ENCODE measurements around the gene ATP5ME. TPM values are rescaled to one million over a fixed set of nuclear protein-coding genes. Genes with fewer than 3 reads are reported as not detected.

Gene ATP5ME
- total and polyA plus RNA-seq, 8 donors = 88.4 to 318 (median 115) TPM

- Histone ChIP-seq H3K9me3 (no peaks in the 10 kb centered on the region), H3K4me1 (no peaks in the 10 kb centered on the region), H3K27ac (no peak overlapping the region), H3K4me3 (no peak overlapping the region), H3K36me3 (no peaks in the 10 kb centered on the region), H3K27me3 (no peaks in the 10 kb centered on the region)
- intact Hi-C loops (cut with DNase I) = no loop called here
- no peak for TF ChIP-seq CTCF (IDR thresholded peaks at IDR 0.05)
- ATAC-seq = no peak
- no peak for FAIRE-seq
- no peak for DNase-seq
- WGBS, 2 donors = 42 to 48% methylated on average over 28 to 29 of the region's 29 CpGs
Observed at GRCh38 chr4:623914-624566, 50.0 kb downstream of the ATP5ME start.

GRCh38 chr4:622996-623913 lies 50.8 kb downstream of the ATP5ME start:
- Histone ChIP-seq H3K27me3 (no peaks in the 10 kb centered on the region), H3K36me3 (no peaks in the 10 kb centered on the region), H3K4me3 (no peak overlapping the region), H3K9me3 (no peaks in the 10 kb centered on the region), H3K27ac (no peak overlapping the region), H3K4me1 (no peaks in the 10 kb centered on the region)
- WGBS, 2 donors = 59 to 64% methylated on average over 22 to 24 of the region's 24 CpGs
- intact Hi-C loops (cut with DNase I) = no loop called here
- DNase-seq (no peak), ATAC-seq (no peak), FAIRE-seq (no peak)
- no peak for TF ChIP-seq CTCF (IDR thresholded peaks at IDR 0.05)

Other genes with a start within 250 kb of the ATP5ME start
- 10 to 100 TPM; 10.7 to 19.6 (median 13.8) TPM for gene ZNF721, start 175.1 kb downstream of the ATP5ME start, total RNA-seq
- gene ZNF721, start 175.1 kb downstream of the ATP5ME start, polyA plus RNA-seq = 1 to 10 TPM; 7.3 to 10.0 TPM
- gene PIGG, start 175.1 kb downstream of the ATP5ME start, total RNA-seq = 10 to 100 TPM; 15.4 to 32.7 (median 22.6) TPM
- gene PIGG, start 175.1 kb downstream of the ATP5ME start, polyA plus RNA-seq = 10 to 100 TPM; 42.1 to 47.4 TPM
- gene TMEM271, start 98.0 kb downstream of the ATP5ME start, total RNA-seq = under 1 TPM in 4 of 6 donors, not detected in 2; 0.04 to 0.34 (median 0.21) TPM
- gene TMEM271, start 98.0 kb downstream of the ATP5ME start, polyA plus RNA-seq = under 1 TPM; 0.23 to 0.35 TPM
- 1 to 10 TPM; 1.5 to 6.6 (median 3.0) TPM for gene PDE6B, start 48.7 kb downstream of the ATP5ME start, total RNA-seq
- gene PDE6B, start 48.7 kb downstream of the ATP5ME start, polyA plus RNA-seq = 1 to 10 TPM in 1 of 2 donors, under 1 TPM in 1; 0.99 to 3.0 TPM
- 1 to 10 TPM; 4.0 to 9.0 (median 5.2) TPM for gene MYL5, start 266 bp upstream of the ATP5ME start, total RNA-seq
- 10 to 100 TPM; 19.4 to 29.3 TPM for gene MYL5, start 266 bp upstream of the ATP5ME start, polyA plus RNA-seq
- 1 to 10 TPM; 3.3 to 9.0 (median 5.5) TPM for gene SLC49A3, start 14.9 kb upstream of the ATP5ME start, total RNA-seq
- 10 to 100 TPM; 14.3 to 20.8 TPM for gene SLC49A3, start 14.9 kb upstream of the ATP5ME start, polyA plus RNA-seq
- gene PCGF3, start 31.6 kb upstream of the ATP5ME start, total RNA-seq = 10 to 100 TPM; 12.3 to 34.3 (median 14.3) TPM
- 10 to 100 TPM; 43.3 to 66.8 TPM for gene PCGF3, start 31.6 kb upstream of the ATP5ME start, polyA plus RNA-seq
- gene CPLX1, start 151.9 kb upstream of the ATP5ME start, total RNA-seq = 1 to 10 TPM in 3 of 6 donors, under 1 TPM in 3; 0.51 to 1.8 (median 0.89) TPM
- gene CPLX1, start 151.9 kb upstream of the ATP5ME start, polyA plus RNA-seq = 1 to 10 TPM; 6.3 to 7.7 TPM